Measurements from ENCODE around the gene G6PD. TPM values are rescaled to one million over a fixed set of nuclear protein-coding genes. Genes with fewer than 3 reads are reported as not detected.
"Not testable (repeated sequence)": the region's sequence is repeated elsewhere in the genome, so short reads cannot be mapped to it uniquely, and the experiment has no call there.

G6PD gene
- 39.1 and 52.7 TPM in 2 replicates for total RNA-seq (2014; rRNA removed; shearing (Covaris generic))
- 143 and 153 TPM in 2 replicates for polyA plus RNA-seq (2015; cell fraction: cytosol; rRNA removed)
- polyA plus RNA-seq (2015; cell fraction: nucleus; rRNA removed) = 94.8 and 95.6 TPM in 2 replicates

DNA sequence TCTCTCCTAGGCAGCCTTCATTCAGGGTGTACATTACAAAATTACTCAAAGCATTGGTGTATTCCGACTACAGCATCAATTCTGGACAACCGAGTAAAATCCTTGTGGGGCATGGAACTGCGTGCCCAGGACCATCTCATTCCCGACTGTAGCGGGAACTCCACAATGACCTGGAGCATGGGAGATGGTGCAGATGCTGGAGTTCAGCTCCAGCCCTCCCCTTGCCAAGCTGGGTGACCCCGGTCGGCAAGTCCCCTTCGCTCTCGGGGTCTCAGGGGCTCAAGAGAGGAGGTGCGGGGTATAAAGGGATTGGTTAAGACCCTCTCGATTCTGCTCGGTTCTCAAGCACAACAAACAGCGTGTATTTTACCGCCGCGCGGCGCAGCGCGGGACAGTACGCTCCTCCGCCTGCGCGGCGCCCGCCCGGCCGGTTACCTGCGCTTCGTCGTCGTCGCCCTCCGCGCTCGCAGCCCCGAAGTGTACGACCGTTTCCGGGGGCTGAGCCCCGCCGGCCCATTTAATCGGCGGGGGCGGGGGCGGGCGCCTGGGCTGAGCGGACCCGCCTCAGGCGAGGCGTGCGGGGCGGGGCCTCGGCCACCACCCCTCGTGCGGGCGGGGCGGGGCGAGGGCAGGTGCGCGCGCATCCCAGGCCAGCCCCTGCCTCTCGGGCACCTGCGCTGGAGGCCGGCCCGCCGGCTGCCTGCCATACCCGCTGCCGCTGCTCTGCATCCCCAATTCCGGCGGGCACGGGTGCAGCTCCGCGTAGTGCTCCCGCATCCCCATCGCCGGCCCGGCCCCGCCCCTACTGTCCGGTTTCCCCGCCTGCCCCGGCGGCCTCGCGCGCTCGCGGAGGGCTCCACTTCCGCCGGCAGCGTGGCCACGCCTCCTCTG lies at the start of gene G6PD:
G6PD (minus strand) TSS at position 493 of the 891 bp plus-strand sequence. CDS start 691 bp downstream, outside the sequence.
- in situ Hi-C loops (cut with HindIII; ENCODE audit: low pct_unique_long_range_greater_than_20kb, low sequenced_read_pairs) = no loop called here
- peak; percentile 64 for DNase-seq (ENCODE audit: low read depth, low spot score)

DNA sequence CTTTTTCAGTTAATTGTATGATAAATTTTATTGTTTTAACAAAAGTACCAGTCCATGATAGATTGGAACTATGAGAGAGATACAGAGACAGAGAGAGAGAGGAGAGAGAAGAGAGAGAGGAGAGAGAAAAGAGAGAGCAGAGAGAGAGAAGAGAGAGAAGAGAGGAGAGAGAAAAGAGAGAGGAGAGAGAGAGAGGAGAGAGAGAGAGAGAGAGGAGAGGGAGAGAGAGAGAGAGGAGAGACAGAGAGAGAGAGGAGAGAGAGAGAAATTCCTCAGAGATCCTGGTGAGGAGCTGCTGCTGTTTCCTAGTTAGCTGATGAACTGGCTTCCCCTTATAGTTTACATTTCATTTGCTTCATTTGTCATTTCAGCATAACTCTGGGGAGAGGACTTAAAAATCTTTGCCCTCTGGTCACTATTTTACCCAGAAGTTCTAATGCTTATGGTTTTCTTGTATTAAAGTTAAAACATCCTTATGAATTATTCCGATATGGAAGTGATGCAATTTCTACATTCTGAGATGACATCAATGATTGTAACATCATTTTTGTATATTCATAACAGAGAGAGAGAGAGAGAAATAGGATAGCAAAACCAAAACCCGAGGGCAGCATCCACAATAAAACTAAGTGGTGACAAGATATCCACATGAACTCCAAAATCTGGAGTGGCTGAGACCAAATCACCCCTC lies 49.1 kb upstream of the G6PD start:
- DNase-seq (ENCODE audit: low read depth, low spot score) = no peak
- in situ Hi-C loops (cut with HindIII; ENCODE audit: low pct_unique_long_range_greater_than_20kb, low sequenced_read_pairs) = no loop called here

DNA sequence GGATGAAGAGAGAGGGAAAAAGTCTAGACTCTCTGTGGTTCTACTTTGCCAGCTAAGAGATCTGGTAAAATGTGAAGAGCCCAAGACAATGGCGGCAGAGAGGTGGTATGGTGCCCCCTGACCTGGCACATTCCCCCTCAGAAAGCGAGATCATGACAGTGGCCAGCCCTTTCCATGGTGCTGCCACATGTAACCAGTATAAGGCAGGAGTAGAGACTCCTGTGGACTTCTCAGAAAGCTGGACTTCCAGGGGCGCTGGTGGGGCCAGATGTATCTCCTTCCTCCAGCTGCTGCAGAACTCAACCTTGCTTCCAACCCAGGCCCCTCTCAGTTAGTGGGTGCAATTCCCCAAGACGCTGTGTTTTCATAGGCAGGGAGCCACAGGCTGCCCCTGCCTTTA lies 47.8 kb upstream of the G6PD start:
- in situ Hi-C loops (cut with HindIII; ENCODE audit: low pct_unique_long_range_greater_than_20kb, low sequenced_read_pairs) = no loop called here
- DNase-seq (ENCODE audit: low read depth, low spot score) = no peak

DNA sequence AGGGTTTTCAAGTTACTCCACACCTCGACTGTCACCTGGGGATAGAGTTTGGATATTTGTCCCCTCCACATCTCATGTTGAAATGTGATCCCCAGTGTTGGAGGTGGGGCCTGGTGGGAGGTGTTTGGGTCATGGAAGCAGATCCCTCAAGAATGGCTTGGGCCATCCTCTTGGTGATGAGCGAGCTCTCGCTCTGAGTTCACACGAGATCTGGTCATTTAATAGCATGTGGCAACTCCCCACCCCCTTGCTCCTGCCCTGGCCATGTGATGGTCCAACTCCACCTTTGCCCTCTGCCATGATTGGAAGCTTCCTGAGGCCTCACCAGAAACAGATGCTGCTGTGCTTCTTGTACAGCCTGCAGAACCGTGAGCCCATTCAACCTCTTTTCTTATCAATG lies 46.6 kb upstream of the G6PD start:
- in situ Hi-C loops (cut with HindIII; ENCODE audit: low pct_unique_long_range_greater_than_20kb, low sequenced_read_pairs) = no loop called here

DNA sequence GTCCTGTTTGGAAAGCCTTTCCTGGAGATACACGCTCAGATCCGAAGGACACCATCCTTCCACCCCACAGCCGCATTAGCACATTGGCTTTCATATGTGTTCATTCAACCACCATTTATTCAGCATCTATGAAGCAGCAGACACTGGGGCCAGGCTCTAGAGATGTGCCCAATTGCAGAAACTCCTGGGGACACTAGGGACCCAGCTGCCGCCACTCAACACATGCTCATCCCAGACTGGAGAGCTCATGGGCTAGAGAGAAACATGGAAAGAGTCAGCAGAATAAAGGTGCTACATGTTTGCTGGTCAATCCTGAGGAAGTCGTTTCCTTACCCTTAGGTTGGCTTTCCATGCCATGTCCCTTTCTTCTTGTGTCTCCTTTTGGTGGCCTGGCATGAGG lies 45.9 kb upstream of the G6PD start:
- no peak for DNase-seq (ENCODE audit: low read depth, low spot score)
- in situ Hi-C loops (cut with HindIII; ENCODE audit: low pct_unique_long_range_greater_than_20kb, low sequenced_read_pairs) = no loop called here

More for the DNA sequence above, 46.6 kb upstream of the G6PD start:
- no peak for DNase-seq (ENCODE audit: low read depth, low spot score)

DNA sequence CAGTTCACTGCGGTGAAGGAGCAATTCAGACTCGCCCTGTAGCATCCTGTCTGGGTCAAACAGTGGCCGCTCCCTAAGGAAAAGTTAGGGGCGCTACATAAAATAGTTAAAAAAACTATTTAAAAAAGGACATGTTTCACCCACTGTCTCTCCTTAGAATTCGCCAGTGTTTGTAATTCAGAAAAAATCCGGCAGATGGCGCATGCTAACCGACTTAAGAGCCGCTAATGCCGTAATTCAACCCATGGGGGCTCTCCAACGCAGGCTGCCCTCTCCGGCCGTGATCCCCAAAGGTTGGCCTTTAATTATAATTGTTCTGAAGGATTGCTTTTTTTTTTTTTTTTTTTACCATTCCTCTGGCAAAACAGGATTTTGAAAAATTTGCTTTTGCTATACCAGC lies 43.8 kb upstream of the G6PD start:
- in situ Hi-C loops (cut with HindIII; ENCODE audit: low pct_unique_long_range_greater_than_20kb, low sequenced_read_pairs); DNase-seq (ENCODE audit: low read depth, low spot score): not testable (repeated sequence)

DNA sequence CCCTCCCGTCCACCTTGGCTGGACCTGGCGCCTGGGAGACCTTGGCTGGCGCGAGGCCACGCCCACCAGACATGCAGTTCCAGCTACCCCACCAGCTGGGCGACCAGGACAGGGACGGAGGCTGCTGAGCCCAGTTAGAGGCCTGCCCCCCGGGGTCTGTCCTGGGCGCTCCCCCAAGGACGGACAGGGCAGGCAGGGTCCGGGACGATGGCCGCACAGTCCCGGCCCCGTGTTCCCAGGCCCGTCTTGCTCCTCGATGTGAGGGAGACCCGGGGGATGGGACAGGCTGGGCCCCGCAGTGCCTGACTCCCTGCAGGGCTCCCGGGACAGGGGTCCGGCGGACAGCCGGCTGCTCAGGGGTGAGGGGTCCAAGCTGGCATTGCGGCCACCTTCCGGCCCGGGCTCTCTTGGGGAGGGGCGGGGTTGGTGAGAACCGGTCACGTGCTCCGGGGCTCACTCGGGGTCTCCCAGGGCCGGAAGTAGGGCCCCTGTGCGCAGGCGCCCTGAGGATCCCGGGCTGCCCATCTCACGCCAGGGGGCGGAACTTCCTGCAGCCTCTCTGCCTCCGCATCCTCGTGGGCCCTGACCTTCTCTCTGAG lies 38.0 kb upstream of the G6PD start, which contains the start of gene CTAG1A:
CTAG1A (plus strand) TSS at position 549 of the 599 bp plus-strand sequence. CDS start 74 bp downstream, outside the sequence.
- in situ Hi-C loops (cut with HindIII; ENCODE audit: low pct_unique_long_range_greater_than_20kb, low sequenced_read_pairs); DNase-seq (ENCODE audit: low read depth, low spot score): not testable (repeated sequence)

DNA sequence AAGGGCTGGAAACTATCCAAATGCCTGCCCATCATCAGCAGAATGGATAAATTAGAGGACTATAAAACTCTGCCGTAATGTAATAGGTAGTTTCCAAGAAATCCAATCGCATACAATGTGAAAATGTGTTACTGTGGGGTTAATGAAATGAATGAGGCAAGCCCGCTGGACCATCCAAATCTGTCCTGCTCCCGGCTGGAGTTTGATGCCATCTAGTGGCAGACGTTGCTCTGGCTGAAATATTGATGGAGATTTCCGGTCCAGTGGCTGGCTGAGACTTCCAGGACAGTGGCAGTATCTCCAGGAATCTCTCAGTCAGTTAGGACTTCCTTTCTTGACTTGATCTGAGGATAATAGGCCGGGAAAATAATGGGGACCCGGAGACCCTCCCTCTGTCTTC lies 36.3 kb upstream of the G6PD start:
- in situ Hi-C loops (cut with HindIII; ENCODE audit: low pct_unique_long_range_greater_than_20kb, low sequenced_read_pairs); DNase-seq (ENCODE audit: low read depth, low spot score): not testable (repeated sequence)

DNA sequence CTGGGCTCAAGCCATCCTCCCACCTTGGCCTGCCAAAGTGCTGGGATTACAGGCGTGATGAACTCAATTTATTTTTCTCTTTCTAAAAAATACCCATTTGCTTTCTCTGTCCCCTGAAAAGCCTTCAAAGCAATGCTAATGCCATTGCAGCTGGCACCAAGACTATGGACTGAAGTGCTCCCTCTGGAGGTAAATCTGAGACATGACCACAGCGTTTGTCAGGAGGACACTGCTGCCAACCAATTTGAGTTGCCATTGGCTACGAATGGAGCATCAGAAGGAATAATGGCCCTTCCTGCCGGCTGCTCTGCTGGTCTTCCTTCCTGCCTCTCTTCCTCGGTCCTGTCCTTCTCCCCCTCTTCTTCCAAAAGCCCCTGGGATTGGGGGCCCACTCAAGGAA lies 28.4 kb upstream of the G6PD start:
- in situ Hi-C loops (cut with HindIII; ENCODE audit: low pct_unique_long_range_greater_than_20kb, low sequenced_read_pairs); DNase-seq (ENCODE audit: low read depth, low spot score): not testable (repeated sequence)

DNA sequence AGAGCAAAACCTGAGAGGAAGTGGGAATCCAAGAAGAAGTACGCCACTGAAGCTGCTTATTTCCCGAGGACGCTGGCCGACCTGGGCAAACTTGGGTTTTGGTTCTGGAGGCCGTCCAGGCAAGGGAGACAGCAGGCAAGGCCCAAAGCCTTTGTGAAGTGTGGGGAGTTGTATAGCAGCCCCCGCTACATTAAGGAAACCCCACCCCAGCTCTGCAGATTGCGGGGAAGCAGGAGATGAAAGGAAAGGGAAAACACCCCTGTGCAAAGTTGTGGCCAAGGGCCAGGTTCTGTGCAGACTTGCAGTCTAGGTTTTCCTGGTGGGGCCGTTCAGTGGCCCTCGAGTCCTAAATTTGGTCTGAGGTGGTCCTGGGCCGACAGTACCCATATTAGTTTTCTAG lies 26.4 kb upstream of the G6PD start:
- in situ Hi-C loops (cut with HindIII; ENCODE audit: low pct_unique_long_range_greater_than_20kb, low sequenced_read_pairs) = not testable (repeated sequence)

DNA sequence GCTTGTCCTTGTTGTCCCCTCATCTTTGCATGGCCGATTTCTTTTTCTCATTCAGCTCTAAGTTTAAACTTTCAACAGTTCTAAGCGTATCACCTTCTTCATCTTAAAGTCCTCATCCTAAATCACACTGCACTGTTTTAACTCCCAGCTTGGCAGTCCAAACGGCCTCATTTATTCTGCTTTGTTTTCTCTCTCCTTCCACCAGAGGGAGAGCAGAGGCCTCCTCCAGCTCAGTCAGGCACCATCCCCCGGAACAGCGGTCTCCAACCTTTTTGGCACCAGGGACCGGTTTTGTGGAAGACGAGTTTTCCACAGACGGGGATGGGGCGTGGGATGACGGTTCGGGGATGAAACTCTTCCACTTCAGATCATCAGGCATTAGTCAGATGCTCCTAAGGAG lies 23.7 kb upstream of the G6PD start:
- in situ Hi-C loops (cut with HindIII; ENCODE audit: low pct_unique_long_range_greater_than_20kb, low sequenced_read_pairs); DNase-seq (ENCODE audit: low read depth, low spot score): not testable (repeated sequence)

More for the DNA sequence above, 26.4 kb upstream of the G6PD start:
- not testable (repeated sequence) for DNase-seq (ENCODE audit: low read depth, low spot score)

DNA sequence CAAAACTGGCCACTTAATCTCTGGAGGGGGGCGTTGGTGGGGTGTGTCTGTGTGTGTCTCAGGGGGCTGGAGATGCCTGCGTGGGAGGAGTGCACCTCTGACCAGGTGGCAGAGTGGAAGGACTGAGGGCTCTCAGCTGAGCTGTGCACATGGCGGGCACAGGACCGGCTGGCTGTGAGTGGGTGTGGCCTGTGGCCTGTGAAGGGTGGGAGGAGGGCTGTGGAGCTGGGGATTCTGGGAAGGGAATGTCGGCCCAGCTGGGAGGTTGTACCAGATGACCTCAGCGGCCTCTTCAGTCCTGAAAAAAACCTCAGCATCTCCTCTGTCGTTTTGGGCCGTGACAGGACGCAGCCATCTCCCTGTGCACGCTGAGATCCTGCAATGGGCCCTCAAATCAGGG lies 15.6 kb upstream of the G6PD start:
- DNase-seq (ENCODE audit: low read depth, low spot score); in situ Hi-C loops (cut with HindIII; ENCODE audit: low pct_unique_long_range_greater_than_20kb, low sequenced_read_pairs): not testable (repeated sequence)

DNA sequence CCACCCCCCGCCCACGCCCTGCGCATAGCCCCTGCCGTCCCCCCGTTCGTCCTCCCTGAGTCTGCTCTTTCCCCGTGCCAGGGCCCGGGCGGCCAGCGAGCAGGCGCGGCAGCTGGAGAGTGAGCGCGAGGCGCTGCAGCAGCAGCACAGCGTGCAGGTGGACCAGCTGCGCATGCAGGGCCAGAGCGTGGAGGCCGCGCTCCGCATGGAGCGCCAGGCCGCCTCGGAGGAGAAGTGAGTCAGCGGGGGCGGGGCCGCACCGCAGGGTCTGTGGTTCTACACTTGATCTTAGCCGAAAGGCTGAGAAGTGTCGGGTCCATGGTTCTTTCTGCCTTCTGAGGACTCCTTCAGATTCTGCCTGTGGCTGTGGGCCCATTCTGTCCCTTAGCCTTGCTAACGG lies 13.7 kb upstream of the G6PD start:
- in situ Hi-C loops (cut with HindIII; ENCODE audit: low pct_unique_long_range_greater_than_20kb, low sequenced_read_pairs); DNase-seq (ENCODE audit: low read depth, low spot score): not testable (repeated sequence)

DNA sequence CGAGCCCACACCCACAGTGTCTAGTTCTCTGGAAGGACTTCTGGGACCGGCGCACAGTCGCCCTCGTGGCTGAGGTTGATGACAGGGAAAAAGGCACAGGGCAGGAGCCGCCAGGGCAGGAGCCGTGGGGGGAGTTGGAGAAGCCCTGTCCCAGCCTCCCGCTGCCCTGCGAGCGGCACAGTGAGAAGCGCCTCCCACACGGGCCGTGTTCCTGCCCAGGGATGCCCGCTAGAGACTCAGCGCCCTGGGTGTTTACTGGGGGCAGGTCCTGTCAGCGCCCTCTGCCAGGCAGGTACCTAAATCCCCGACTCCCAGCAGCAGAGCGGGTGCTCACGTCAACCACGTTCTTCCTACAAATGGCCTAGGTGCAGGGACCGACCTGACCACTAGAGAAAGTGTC lies 12.2 kb upstream of the G6PD start:
- DNase-seq (ENCODE audit: low read depth, low spot score); in situ Hi-C loops (cut with HindIII; ENCODE audit: low pct_unique_long_range_greater_than_20kb, low sequenced_read_pairs): not testable (repeated sequence)

DNA sequence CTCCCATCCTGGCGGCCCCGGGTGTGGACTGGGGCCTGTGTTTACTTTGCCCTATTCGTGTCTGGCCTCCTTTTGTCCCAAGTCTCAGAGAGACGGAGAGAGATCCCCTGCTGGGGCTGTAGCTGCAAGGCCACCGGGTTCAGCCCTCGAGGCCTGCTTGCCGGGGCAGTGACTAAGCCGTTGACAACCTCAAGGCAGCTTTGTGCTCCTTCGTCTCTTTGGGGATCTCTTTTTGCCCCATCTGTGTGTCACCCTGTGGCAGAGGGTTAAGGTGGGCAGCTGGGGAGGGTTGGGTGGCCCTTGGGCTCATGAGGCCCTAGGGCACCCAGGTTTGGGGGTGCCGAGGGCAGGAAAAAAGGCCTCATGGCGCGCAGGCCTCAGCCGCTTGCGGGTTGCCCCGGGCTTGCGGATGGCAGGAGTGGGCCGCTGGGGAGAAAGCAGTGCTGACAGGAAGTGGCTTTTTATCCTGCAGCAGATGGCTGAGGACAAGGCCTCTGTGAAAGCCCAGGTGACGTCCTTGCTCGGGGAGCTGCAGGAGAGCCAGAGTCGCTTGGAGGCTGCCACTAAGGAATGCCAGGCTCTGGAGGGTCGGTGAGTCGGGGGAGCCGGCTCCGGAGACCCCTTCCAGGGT lies 11.5 kb upstream of the G6PD start:
- in situ Hi-C loops (cut with HindIII; ENCODE audit: low pct_unique_long_range_greater_than_20kb, low sequenced_read_pairs); DNase-seq (ENCODE audit: low read depth, low spot score): not testable (repeated sequence)

DNA sequence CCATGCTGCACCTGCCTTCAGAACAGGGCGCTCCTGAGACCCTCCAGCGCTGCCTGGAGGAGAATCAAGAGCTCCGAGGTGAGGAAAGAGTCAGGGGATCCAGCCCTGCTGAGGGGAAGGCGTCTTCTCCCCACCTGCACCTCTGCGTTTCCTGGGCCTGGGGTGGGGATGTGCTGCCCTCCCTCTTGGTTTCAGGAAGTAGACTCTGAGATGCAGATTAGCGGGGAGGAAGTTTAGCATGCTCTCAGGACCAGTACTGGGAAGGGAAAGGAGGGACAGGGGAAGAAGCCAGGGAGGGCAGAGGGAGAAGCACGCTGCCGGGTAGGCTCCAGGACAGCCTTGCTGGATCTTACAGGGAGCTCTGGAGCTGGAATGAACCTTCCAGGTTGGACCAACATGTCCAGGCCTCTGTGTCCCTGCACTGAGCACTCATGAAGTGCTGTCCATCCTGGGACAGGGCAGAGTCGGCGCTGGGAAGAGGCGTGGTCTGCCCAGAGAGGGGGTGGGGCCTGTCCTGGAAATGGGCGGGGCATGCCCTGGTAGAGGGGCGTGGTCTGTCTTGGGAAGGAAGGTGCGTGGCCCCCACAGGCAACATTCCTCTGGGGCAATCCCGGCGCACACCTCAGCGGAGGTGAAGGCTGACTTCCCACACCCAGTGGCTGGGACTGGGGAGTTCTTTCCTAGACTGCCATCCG lies 5.6 kb upstream of the G6PD start:
- in situ Hi-C loops (cut with HindIII; ENCODE audit: low pct_unique_long_range_greater_than_20kb, low sequenced_read_pairs); DNase-seq (ENCODE audit: low read depth, low spot score): not testable (repeated sequence)

DNA sequence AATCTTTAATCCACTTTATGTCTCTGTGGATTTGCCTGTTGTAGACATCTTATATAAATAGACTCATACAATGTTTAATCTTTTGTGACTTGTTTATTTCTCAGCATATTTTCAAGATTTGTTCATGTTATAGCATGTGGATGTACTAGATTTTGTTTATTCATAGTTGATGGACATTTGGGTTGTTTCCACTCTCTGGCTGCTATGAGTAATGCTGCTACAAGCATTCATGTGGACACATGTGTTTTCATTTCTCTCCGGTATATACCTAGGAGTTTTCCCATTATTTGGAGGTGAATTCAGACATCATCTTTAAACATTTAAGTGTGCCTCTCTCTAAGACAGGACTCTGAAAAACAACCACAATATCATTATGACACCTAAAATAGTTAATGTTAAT lies 3.1 kb upstream of the G6PD start:
- in situ Hi-C loops (cut with HindIII; ENCODE audit: low pct_unique_long_range_greater_than_20kb, low sequenced_read_pairs) = no loop called here
- DNase-seq (ENCODE audit: low read depth, low spot score) = no peak
